Stimulated activated naive CD8-positive, alpha-beta T cell treated with anti-CD3 and anti-CD28 coated beads, Interleukin-15, Interleukin-2, amounts not matched to agents 100 ng/mL and 50 ng/mL, for 24 hours (primary cell): ENCODE results near the gene PDIA5.

Experiments used
- H3K27ac Mint-ChIP-seq: one replicate; pipeline ENCODE4 v1.8.0; 2021; ENCODE audit warnings: mild to moderate bottlenecking, mixed read lengths
- H3K27me3 Mint-ChIP-seq: one replicate; pipeline ENCODE4 v1.8.0; 2021; ENCODE audit warnings: mixed read lengths
- H3K36me3 Mint-ChIP-seq: one replicate; pipeline ENCODE4 v1.8.0; 2021; ENCODE audit warnings: low read depth, mixed read lengths
- H3K4me1 Mint-ChIP-seq: one replicate; pipeline ENCODE4 v1.8.0; 2021; ENCODE audit warnings: low read depth, mixed read lengths
- H3K4me3 Mint-ChIP-seq: one replicate; pipeline ENCODE4 v1.8.0; 2021; ENCODE audit warnings: mild to moderate bottlenecking, mixed read lengths
- H3K9me3 Mint-ChIP-seq: one replicate; pipeline ENCODE4 v1.8.0; 2021; ENCODE audit warnings: mixed read lengths

The PDIA5 gene

GRCh38 chr3:123072152-123072551 lies 5.3 kb downstream of the PDIA5 start:
- Mint-ChIP-seq H3K27me3 (no peaks in the 10 kb centered on the region), H3K27ac (no peak overlapping the region), H3K36me3 (peaks cover 7% of the 10 kb centered on the region), H3K9me3 (no peaks in the 10 kb centered on the region), H3K4me3 (no peak overlapping the region), H3K4me1 (peaks cover 36% of the 10 kb centered on the region)

- no peaks in the 10 kb centered on the region for H3K27me3 Mint-ChIP-seq
- no peak overlapping the region for H3K4me3 Mint-ChIP-seq
- H3K9me3 Mint-ChIP-seq, result no peaks in the 10 kb centered on the region
- peaks cover 7% of the 10 kb centered on the region for H3K36me3 Mint-ChIP-seq
- H3K27ac Mint-ChIP-seq, result no peak overlapping the region
- peaks cover 36% of the 10 kb centered on the region for H3K4me1 Mint-ChIP-seq
Observed at GRCh38 chr3:123072564-123072963, 5.7 kb downstream of the PDIA5 start.

- no peaks in the 10 kb centered on the region for H3K27me3 Mint-ChIP-seq
- no peaks in the 10 kb centered on the region for H3K9me3 Mint-ChIP-seq
- H3K36me3 Mint-ChIP-seq, result peaks cover 7% of the 10 kb centered on the region
- peaks cover 24% of the 10 kb centered on the region for H3K4me1 Mint-ChIP-seq
- H3K4me3 Mint-ChIP-seq, result no peak overlapping the region
- no peak overlapping the region for H3K27ac Mint-ChIP-seq
Observed at GRCh38 chr3:123075359-123075758, 8.5 kb downstream of the PDIA5 start.

GRCh38 chr3:123076112-123076495 lies 9.3 kb downstream of the PDIA5 start:
- Mint-ChIP-seq H3K4me1 (peaks cover 24% of the 10 kb centered on the region), H3K27ac (no peak overlapping the region), H3K36me3 (peaks cover 7% of the 10 kb centered on the region), H3K4me3 (no peak overlapping the region), H3K9me3 (no peaks in the 10 kb centered on the region), H3K27me3 (no peaks in the 10 kb centered on the region)

GRCh38 chr3:123076496-123077418 lies 9.9 kb downstream of the PDIA5 start:
- Mint-ChIP-seq H3K9me3 (no peaks in the 10 kb centered on the region), H3K4me1 (peaks cover 27% of the 10 kb centered on the region), H3K36me3 (peaks cover 7% of the 10 kb centered on the region), H3K4me3 (no peak overlapping the region), H3K27me3 (no peaks in the 10 kb centered on the region), H3K27ac (no peak overlapping the region)

GRCh38 chr3:123078101-123078500 lies 11.3 kb downstream of the PDIA5 start:
- H3K4me3 Mint-ChIP-seq, result no peak overlapping the region
- no peaks in the 10 kb centered on the region for H3K27me3 Mint-ChIP-seq
- no peak overlapping the region for H3K27ac Mint-ChIP-seq
- H3K4me1 Mint-ChIP-seq, result peaks cover 27% of the 10 kb centered on the region
- peaks cover 3% of the 10 kb centered on the region for H3K36me3 Mint-ChIP-seq
- no peaks in the 10 kb centered on the region for H3K9me3 Mint-ChIP-seq

- Mint-ChIP-seq H3K27ac (no peak overlapping the region), H3K9me3 (no peaks in the 10 kb centered on the region), H3K4me3 (no peak overlapping the region), H3K36me3 (peaks cover 3% of the 10 kb centered on the region), H3K4me1 (peaks cover 42% of the 10 kb centered on the region), H3K27me3 (no peaks in the 10 kb centered on the region)
Observed at GRCh38 chr3:123080864-123081562, 14.2 kb downstream of the PDIA5 start.

GRCh38 chr3:123081718-123082369 lies 15.0 kb downstream of the PDIA5 start:
- Mint-ChIP-seq H3K9me3 (no peaks in the 10 kb centered on the region), H3K27ac (no peak overlapping the region), H3K36me3 (peaks cover 3% of the 10 kb centered on the region), H3K4me1 (peaks cover 39% of the 10 kb centered on the region), H3K4me3 (no peak overlapping the region), H3K27me3 (no peaks in the 10 kb centered on the region)

GRCh38 chr3:123082370-123083065 lies 15.7 kb downstream of the PDIA5 start:
- Mint-ChIP-seq H3K4me3 (no peak overlapping the region), H3K36me3 (peaks cover 6% of the 10 kb centered on the region), H3K4me1 (peaks cover 39% of the 10 kb centered on the region), H3K27ac (peak overlapping the region; percentile 13), H3K27me3 (no peaks in the 10 kb centered on the region), H3K9me3 (no peaks in the 10 kb centered on the region)

GRCh38 chr3:123083383-123084124 lies 16.7 kb downstream of the PDIA5 start:
- Mint-ChIP-seq H3K27me3 (no peaks in the 10 kb centered on the region), H3K36me3 (peaks cover 11% of the 10 kb centered on the region), H3K4me1 (peaks cover 38% of the 10 kb centered on the region), H3K27ac (no peak overlapping the region), H3K9me3 (no peaks in the 10 kb centered on the region), H3K4me3 (no peak overlapping the region)

GRCh38 chr3:123084192-123084591 lies 17.4 kb downstream of the PDIA5 start:
- H3K4me3 Mint-ChIP-seq, result no peak overlapping the region
- H3K27ac Mint-ChIP-seq, result no peak overlapping the region
- H3K4me1 Mint-ChIP-seq, result peaks cover 34% of the 10 kb centered on the region
- peaks cover 14% of the 10 kb centered on the region for H3K36me3 Mint-ChIP-seq
- H3K27me3 Mint-ChIP-seq, result no peaks in the 10 kb centered on the region
- H3K9me3 Mint-ChIP-seq, result no peaks in the 10 kb centered on the region

- no peak overlapping the region for H3K4me3 Mint-ChIP-seq
- no peaks in the 10 kb centered on the region for H3K9me3 Mint-ChIP-seq
- H3K4me1 Mint-ChIP-seq, result peaks cover 34% of the 10 kb centered on the region
- no peak overlapping the region for H3K27ac Mint-ChIP-seq
- H3K36me3 Mint-ChIP-seq, result peaks cover 14% of the 10 kb centered on the region
- H3K27me3 Mint-ChIP-seq, result no peaks in the 10 kb centered on the region
Observed at GRCh38 chr3:123084738-123085237, 18.0 kb downstream of the PDIA5 start.

GRCh38 chr3:123085293-123085931 lies 18.6 kb downstream of the PDIA5 start:
- Mint-ChIP-seq H3K27ac (no peak overlapping the region), H3K27me3 (no peaks in the 10 kb centered on the region), H3K4me3 (no peak overlapping the region)

More at GRCh38 chr3:123085293-123085931, 18.6 kb downstream of the PDIA5 start:
- Mint-ChIP-seq H3K9me3 (no peaks in the 10 kb centered on the region), H3K4me1 (peaks cover 38% of the 10 kb centered on the region), H3K36me3 (peaks cover 14% of the 10 kb centered on the region)
